Lower leg skin (tissue), 3 donors: ENCODE results near the gene NCMAP.

Experiments used
- CTCF ChIP-seq, 3 donors: fragments of 450-650 bp; IDR thresholded peaks; one replicate each; pipeline ENCODE4 v1.5.1; 2016; ENCODE audit warnings: antibody characterized with exemption in 3 of 3, mild to moderate bottlenecking in 3 of 3, moderate library complexity in 2 of 3
- POLR2A ChIP-seq, 2 donors: fragments of 450-650 bp; IDR thresholded peaks; one replicate each; pipeline ENCODE4 v1.6.1; 2016 to 2017; ENCODE audit warnings: antibody characterized with exemption in 2 of 2, mild to moderate bottlenecking in 1 of 2, moderate library complexity in 1 of 2

GRCh38 chr1:24551960-24552571 is 3.8 kb upstream of the NCMAP start:
- no peak for TF ChIP-seq POLR2A (IDR thresholded peaks at IDR 0.05)
- TF ChIP-seq CTCF (IDR thresholded peaks at IDR 0.05), result no peak
